AG09309 (cell line): ENCODE measurements around the gene TASP1.

Source experiments
- DNase-seq: peaks from one replicate; pipeline ENCODE4 v3.0.0-alpha.2; 2010; ENCODE audit warnings: low read depth
- H3K4me3 ChIP-seq: 2 replicates; pipeline ENCODE4 v1.5.1; 2011; ENCODE audit warnings: mild to moderate bottlenecking, low read depth, low read length, moderate library complexity; ENCODE audit not compliant: control insufficient read depth
- CTCF ChIP-seq: IDR thresholded peaks from 2 replicates; pipeline ENCODE4 v1.5.1; 2011; ENCODE audit warnings: mild to moderate bottlenecking, low read depth, low read length, inconsistent platforms; ENCODE audit not compliant: insufficient read depth, control insufficient read depth; ENCODE audit errors: missing control alignments

TASP1 gene

GRCh38 chr20:13401596-13401995 lies 237.1 kb downstream of the TASP1 start:
- no peak for TF ChIP-seq CTCF

GRCh38 chr20:13400453-13400852 lies 238.3 kb downstream of the TASP1 start:
- TF ChIP-seq CTCF: no peak
- no peak overlapping the region for H3K4me3 ChIP-seq
- no peak for DNase-seq

More at GRCh38 chr20:13401596-13401995, 237.1 kb downstream of the TASP1 start:
- H3K4me3 ChIP-seq: no peak overlapping the region
- no peak for DNase-seq

- peak; percentile 54 for DNase-seq
- H3K4me3 ChIP-seq: no peak overlapping the region
- no peak for TF ChIP-seq CTCF
Measured at GRCh38 chr20:13397300-13397724, 241.4 kb downstream of the TASP1 start.

GRCh38 chr20:13396826-13397225 lies 241.9 kb downstream of the TASP1 start:
- DNase-seq: no peak
- no peak overlapping the region for H3K4me3 ChIP-seq
- no peak for TF ChIP-seq CTCF

GRCh38 chr20:13396022-13396421 lies 242.7 kb downstream of the TASP1 start:
- no peak for TF ChIP-seq CTCF
- no peak overlapping the region for H3K4me3 ChIP-seq
- DNase-seq: peak; percentile 94

- no peak overlapping the region for H3K4me3 ChIP-seq
- no peak for DNase-seq
- TF ChIP-seq CTCF: no peak
Measured at GRCh38 chr20:13395232-13395631, 243.5 kb downstream of the TASP1 start.

GRCh38 chr20:13392391-13392790 lies 246.3 kb downstream of the TASP1 start:
- H3K4me3 ChIP-seq: no peak overlapping the region

More at GRCh38 chr20:13392391-13392790, 246.3 kb downstream of the TASP1 start:
- no peak for DNase-seq
- no peak for TF ChIP-seq CTCF
